Left renal cortex interstitium (tissue), 4 donors: ENCODE results near the gene B3GAT2. TPM values are rescaled to one million over a fixed set of nuclear protein-coding genes. Genes with fewer than 3 reads are reported as not detected.

Experiments
- DNase-seq, 4 donors: peaks; one replicate each; pipeline ENCODE4 v3.0.0-alpha.2; 2013; ENCODE audit warnings: low read depth in 4 of 4, low spot score in 2 of 4, missing footprints in 1 of 4
- polyA plus RNA-seq, 4 donors: library from polyadenylated mRNA; unstranded; fragments of 120-200 nt; gene quantifications; one replicate each; pipeline ENCODE4 v1.2.1, GENCODE V29; 2013; ENCODE audit not compliant: insufficient read length in 4 of 4

B3GAT2 gene
- polyA plus RNA-seq, 4 donors: 1.1 to 2.2 (median 1.7) TPM

- DNase-seq: no peak
These were observed 112.6 kb downstream of the B3GAT2 start for GRCh38 chr6:70844301-70844700.

- no peak for DNase-seq
These were observed 113.4 kb downstream of the B3GAT2 start for GRCh38 chr6:70843328-70843918.

- DNase-seq: no peak
These were observed 114.3 kb downstream of the B3GAT2 start for GRCh38 chr6:70842541-70842940.

GRCh38 chr6:70841112-70841511 lies 115.7 kb downstream of the B3GAT2 start:
- DNase-seq: no peak

- DNase-seq: no peak
These were observed 117.3 kb downstream of the B3GAT2 start for GRCh38 chr6:70839286-70840266.

GRCh38 chr6:70838907-70839285 lies 118.0 kb downstream of the B3GAT2 start:
- DNase-seq: no peak

GRCh38 chr6:70834520-70834919 lies 122.3 kb downstream of the B3GAT2 start:
- no peak for DNase-seq

- no peak for DNase-seq
These were observed 125.4 kb downstream of the B3GAT2 start for GRCh38 chr6:70831427-70831826.

GRCh38 chr6:70823651-70824050 lies 133.2 kb downstream of the B3GAT2 start:
- DNase-seq: no peak

- DNase-seq: no peak
These were observed 135.1 kb downstream of the B3GAT2 start for GRCh38 chr6:70821751-70822150.

- DNase-seq: no peak
These were observed 136.1 kb downstream of the B3GAT2 start for GRCh38 chr6:70820778-70821177.

GRCh38 chr6:70819646-70820045 lies 137.2 kb downstream of the B3GAT2 start:
- DNase-seq: no peak

- no peak for DNase-seq
These were observed 143.0 kb downstream of the B3GAT2 start for GRCh38 chr6:70813885-70814284.

- no peak for DNase-seq
These were observed 145.1 kb downstream of the B3GAT2 start for GRCh38 chr6:70811788-70812187.
